SU-DHL-6 (cell line): ENCODE measurements around the gene TMEM88.

Source experiments
- CTCF ChIP-seq: fragments of 200-600 bp; sonication (generic); IDR thresholded peaks from one replicate; pipeline ENCODE4 v1.5.1; 2017; ENCODE audit warnings: antibody characterized with exemption, mild to moderate bottlenecking, low read length, moderate library complexity; ENCODE audit not compliant: insufficient read depth, poor library complexity, severe bottlenecking
- EZH2phosphoT487 ChIP-seq: fragments of 200-600 bp; sonication (generic), shearing (Covaris generic); conservative IDR thresholded peaks from 2 replicates; pipeline ENCODE4 v1.6.1; 2018; ENCODE audit warnings: mild to moderate bottlenecking, antibody characterized with exemption, low read length, moderate library complexity, mixed read lengths

- no peak for TF ChIP-seq CTCF
- TF ChIP-seq EZH2phosphoT487, result no peak
Measured at GRCh38 chr17:7852919-7853690, 1.8 kb upstream of the TMEM88 start.
